GM12878 (cell line): ENCODE results near the gene ZBTB39. TPM values are rescaled to one million over a fixed set of nuclear protein-coding genes. Genes with fewer than 3 reads are reported as not detected.

Experiments
- ATAC-seq: fragments of 200-7000 bp; cut with Tn5 transposase; 3 replicates; pipeline ENCODE4 v1.9.1; 2020; ENCODE audit warnings: mild to moderate bottlenecking, moderate library complexity
- BruUV-seq: library from RNA; stranded (reverse); fragments of 400-500 nt; replicated peaks from 2 replicates; lab custom pipeline; 2021; lab: Mats Ljungman, UMichigan
- CTCF ChIA-PET: fragments of 300-600 bp; sonication (Branson Sonifier 250); formaldehyde crosslinking; extraction: SDS; loops from one replicate; lab custom pipeline; 2021; ENCODE audit warnings: inconsistent platforms; lab: Yijun Ruan, JAX
- POLR2A ChIA-PET: fragments of 350-600 bp; formaldehyde crosslinking; extraction: SDS; loops from one replicate; lab custom pipeline; 2021; ENCODE audit warnings: inconsistent platforms; lab: Charles Lee
- RAD21 ChIA-PET: fragments of 300-600 bp; sonication (Branson Sonifier 250); formaldehyde crosslinking; loops from one replicate; lab custom pipeline; 2023; ENCODE audit warnings: antibody characterized with exemption; ENCODE audit not compliant: unreplicated experiment; lab: Charles Lee
- SMC1A ChIA-PET: fragments of 300-600 bp; sonication (Branson Sonifier 250); formaldehyde crosslinking; loops from one replicate; lab custom pipeline; 2023; ENCODE audit not compliant: unreplicated experiment, uncharacterized antibody; lab: Charles Lee
- DNase-seq: peaks from one replicate; pipeline ENCODE4 v3.0.0-alpha.2; 2011; ENCODE audit warnings: low read depth, low spot score
- FAIRE-seq: peaks from 3 replicates; lab custom pipeline; 2011; peaks lifted over from hg19 to GRCh38; lab: Jason Lieb, UNC
- H2AFZ ChIP-seq: 2 replicates; pipeline ENCODE4 v1.6.0; 2011; ENCODE audit warnings: low read depth, low read length, control low read depth; ENCODE audit not compliant: control insufficient read depth
- H3K27ac ChIP-seq: 2 replicates; pipeline ENCODE4 v1.5.1; 2011; ENCODE audit warnings: control low read depth; ENCODE audit not compliant: control insufficient read depth, insufficient read depth
- H3K27me3 ChIP-seq, 2 experiments: replicated peaks in 1 of 2; 2 replicates each; pipeline versions ENCODE4 v1.6.0 to v1.6.1; 2011; ENCODE audit warnings: low read length in 1 of 2; ENCODE audit not compliant: control insufficient read depth in 2 of 2, insufficient read depth in 2 of 2
- H3K36me3 ChIP-seq, 2 experiments: 2 replicates each; pipeline ENCODE4 v1.5.1; 2011; ENCODE audit warnings: low read length in 1 of 2; ENCODE audit not compliant: control insufficient read depth in 2 of 2, insufficient read depth in 2 of 2
- H3K4me1 ChIP-seq: 2 replicates; pipeline ENCODE4 v1.6.1; 2011; ENCODE audit warnings: mild to moderate bottlenecking, low read length, moderate library complexity, mixed read lengths; ENCODE audit not compliant: control insufficient read depth, insufficient read depth
- H3K4me2 ChIP-seq: 2 replicates; pipeline ENCODE4 v1.6.0; 2011; ENCODE audit warnings: control low read depth; ENCODE audit not compliant: control insufficient read depth, insufficient read depth
- H3K4me3 ChIP-seq: fragments of 200-600 bp; sonication (generic); 2 replicates; pipeline ENCODE4 v1.5.1; 2016
- H3K79me2 ChIP-seq: 2 replicates; pipeline ENCODE4 v1.6.0; 2011; ENCODE audit warnings: low read length; ENCODE audit not compliant: control insufficient read depth, insufficient read depth
- H3K9ac ChIP-seq: 2 replicates; pipeline ENCODE4 v1.8.0; 2011; ENCODE audit warnings: low read length, control low read depth, mixed read lengths; ENCODE audit not compliant: control insufficient read depth, insufficient read depth
- H3K9me3 ChIP-seq: replicated peaks from 3 replicates; pipeline ENCODE4 v1.5.1; 2011; ENCODE audit warnings: mild to moderate bottlenecking, low read length; ENCODE audit not compliant: control insufficient read depth, insufficient read depth
- H4K20me1 ChIP-seq: 2 replicates; pipeline ENCODE4 v1.6.0; 2011; ENCODE audit not compliant: control insufficient read depth, insufficient read depth
- EED ChIP-seq: sonication (generic); IDR thresholded peaks from 2 replicates; pipeline ENCODE4 v1.6.1; 2016; ENCODE audit warnings: antibody characterized with exemption, low read depth
- HDAC6 ChIP-seq: fragments of 200-600 bp; sonication (generic); IDR thresholded peaks from one replicate; pipeline ENCODE4 v1.8.0; 2017; ENCODE audit warnings: antibody characterized with exemption; ENCODE audit not compliant: unreplicated experiment
- KLF5 ChIP-seq: fragments of 450-650 bp; IDR thresholded peaks from 2 replicates; pipeline ENCODE4 v1.6.1; 2014; ENCODE audit warnings: mild to moderate bottlenecking; ENCODE audit not compliant: partially characterized antibody
- NFIC ChIP-seq: IDR thresholded peaks from 2 replicates; pipeline ENCODE4 v1.6.1; 2012; ENCODE audit warnings: low read depth, mild to moderate bottlenecking, inconsistent platforms, low read length, moderate library complexity
- RFX5 ChIP-seq: IDR thresholded peaks from 2 replicates; pipeline ENCODE4 v1.6.1; 2011; ENCODE audit warnings: low read depth, low read length, improper control_type of control experiment
- TAF1 ChIP-seq: IDR thresholded peaks from 2 replicates; pipeline ENCODE4 v1.6.1; 2011; ENCODE audit warnings: mild to moderate bottlenecking, low read depth, low read length, borderline replicate concordance
- ZSCAN29 ChIP-seq: fragments of 450-650 bp; IDR thresholded peaks from 2 replicates; pipeline ENCODE4 v1.6.1; 2017; ENCODE audit warnings: mild to moderate bottlenecking, moderate library complexity
- WGBS: methylation state at CpG from one replicate; pipeline ENCODE4 v1.1.6; 2016; ENCODE audit warnings: low lambda C conversion rate; ENCODE audit not compliant: insufficient replicate concordance, insufficient coverage; ENCODE audit errors: missing lambda C conversion rate; 5-methylcytosine and 5-hydroxymethylcytosine counted together
- in situ Hi-C: fragments of 300-500 bp; cut with MboI; formaldehyde crosslinking; loops from 9 replicates; pipeline ENCODE4 v1.14.3; 2018; ENCODE audit warnings: mixed read lengths
- intact Hi-C: fragments of 100-400 bp; cut with micrococcal nuclease; formaldehyde crosslinking; loops from one replicate; pipeline ENCODE4 v1.14.2; 2022; ENCODE audit not compliant: unreplicated experiment
- polyA plus RNA-seq, 11 experiments: library from polyadenylated mRNA; depleted of rRNA in 4 of 11; unstranded in 6 of 11; stranded (reverse) in 5 of 11; fragments of >200 nt; fragmentation: Nextera tagmentation in 4 of 11; fragmentation: Illumina TruSeq in 1 of 11; extraction: Ambion mirVana in 4 of 11; extraction: Trizol in 1 of 11; gene quantifications; 1 replicate in 1 of 11; 2 replicates in 10 of 11; pipeline versions ENCODE4 v1.2.1 to v1.2.3, GENCODE V29; 2011 to 2016; ENCODE audit warnings: inconsistent platforms in 2 of 11, missing spikeins in 2 of 11, low read depth in 1 of 11
- total RNA-seq, 4 experiments: library from RNA; depleted of rRNA in 3 of 4; stranded (reverse); fragments of >200 nt in 3 of 4; fragmentation: Illumina TruSeq in 1 of 4; extraction: Trizol in 1 of 4; gene quantifications; 2 replicates each; pipeline versions ENCODE4 v1.2.1 to v1.2.3, GENCODE V29; 2013 to 2021
- TF ChIP-seq, protein P1 (sequence below): fragments of 450-650 bp; IDR thresholded peaks from 2 replicates; pipeline ENCODE4 v1.6.1; 2016; ENCODE audit warnings: mild to moderate bottlenecking
- TF ChIP-seq, protein P2 (sequence below): IDR thresholded peaks from 2 replicates; pipeline ENCODE4 v1.6.1; 2012; ENCODE audit warnings: mild to moderate bottlenecking, low read depth, low read length

The ZBTB39 gene
- total and polyA plus RNA-seq, 10 of the 15 experiments (the other 5 are each of a cell fraction or from before 2014, with no cell fraction given): 0.88 to 6.8 (median 4.4) TPM

DNA sequence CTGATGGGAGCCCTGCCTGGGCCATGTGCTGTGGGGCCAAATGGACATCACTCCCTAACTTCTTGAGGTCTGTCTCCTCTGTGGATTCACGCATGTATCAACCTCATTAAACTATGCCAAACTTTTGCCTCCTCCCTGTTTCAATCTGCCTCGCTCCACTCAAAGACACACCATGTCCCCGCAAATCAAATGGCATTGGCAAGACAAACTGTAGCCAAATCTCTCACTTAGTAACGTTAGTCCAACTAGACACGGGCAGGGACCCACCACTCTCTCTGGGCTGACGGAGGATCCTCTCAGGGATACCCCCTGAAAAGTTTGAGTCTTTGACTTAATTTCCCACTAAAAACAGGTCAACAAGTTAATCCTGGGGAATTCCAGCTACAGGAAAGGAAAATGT lies 8.0 kb downstream of the ZBTB39 start:
- H3K4me2 ChIP-seq: peak overlapping the region; percentile 65
- DNase-seq: no peak
- H3K36me3 ChIP-seq: peaks cover 0 to 2% of the 10 kb centered on the region in 2 experiments; a peak in 2 of 4 replicates
- H3K4me1 ChIP-seq: peaks cover 34% of the 10 kb centered on the region
- no peaks in the 10 kb centered on the region for H3K9me3 ChIP-seq
- TF ChIP-seq HDAC6 (no peak), KLF5 (no peak), NFIC (no peak), TAF1 (no peak), EED (no peak), RFX5 (no peak), ZSCAN29 (no peak)
- TF ChIP-seq, protein P1, sequence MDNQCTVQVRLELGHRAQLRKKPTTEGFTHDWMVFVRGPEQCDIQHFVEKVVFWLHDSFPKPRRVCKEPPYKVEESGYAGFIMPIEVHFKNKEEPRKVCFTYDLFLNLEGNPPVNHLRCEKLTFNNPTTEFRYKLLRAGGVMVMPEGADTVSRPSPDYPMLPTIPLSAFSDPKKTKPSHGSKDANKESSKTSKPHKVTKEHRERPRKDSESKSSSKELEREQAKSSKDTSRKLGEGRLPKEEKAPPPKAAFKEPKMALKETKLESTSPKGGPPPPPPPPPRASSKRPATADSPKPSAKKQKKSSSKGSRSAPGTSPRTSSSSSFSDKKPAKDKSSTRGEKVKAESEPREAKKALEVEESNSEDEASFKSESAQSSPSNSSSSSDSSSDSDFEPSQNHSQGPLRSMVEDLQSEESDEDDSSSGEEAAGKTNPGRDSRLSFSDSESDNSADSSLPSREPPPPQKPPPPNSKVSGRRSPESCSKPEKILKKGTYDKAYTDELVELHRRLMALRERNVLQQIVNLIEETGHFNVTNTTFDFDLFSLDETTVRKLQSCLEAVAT: no peak
- TF ChIP-seq, protein P2, sequence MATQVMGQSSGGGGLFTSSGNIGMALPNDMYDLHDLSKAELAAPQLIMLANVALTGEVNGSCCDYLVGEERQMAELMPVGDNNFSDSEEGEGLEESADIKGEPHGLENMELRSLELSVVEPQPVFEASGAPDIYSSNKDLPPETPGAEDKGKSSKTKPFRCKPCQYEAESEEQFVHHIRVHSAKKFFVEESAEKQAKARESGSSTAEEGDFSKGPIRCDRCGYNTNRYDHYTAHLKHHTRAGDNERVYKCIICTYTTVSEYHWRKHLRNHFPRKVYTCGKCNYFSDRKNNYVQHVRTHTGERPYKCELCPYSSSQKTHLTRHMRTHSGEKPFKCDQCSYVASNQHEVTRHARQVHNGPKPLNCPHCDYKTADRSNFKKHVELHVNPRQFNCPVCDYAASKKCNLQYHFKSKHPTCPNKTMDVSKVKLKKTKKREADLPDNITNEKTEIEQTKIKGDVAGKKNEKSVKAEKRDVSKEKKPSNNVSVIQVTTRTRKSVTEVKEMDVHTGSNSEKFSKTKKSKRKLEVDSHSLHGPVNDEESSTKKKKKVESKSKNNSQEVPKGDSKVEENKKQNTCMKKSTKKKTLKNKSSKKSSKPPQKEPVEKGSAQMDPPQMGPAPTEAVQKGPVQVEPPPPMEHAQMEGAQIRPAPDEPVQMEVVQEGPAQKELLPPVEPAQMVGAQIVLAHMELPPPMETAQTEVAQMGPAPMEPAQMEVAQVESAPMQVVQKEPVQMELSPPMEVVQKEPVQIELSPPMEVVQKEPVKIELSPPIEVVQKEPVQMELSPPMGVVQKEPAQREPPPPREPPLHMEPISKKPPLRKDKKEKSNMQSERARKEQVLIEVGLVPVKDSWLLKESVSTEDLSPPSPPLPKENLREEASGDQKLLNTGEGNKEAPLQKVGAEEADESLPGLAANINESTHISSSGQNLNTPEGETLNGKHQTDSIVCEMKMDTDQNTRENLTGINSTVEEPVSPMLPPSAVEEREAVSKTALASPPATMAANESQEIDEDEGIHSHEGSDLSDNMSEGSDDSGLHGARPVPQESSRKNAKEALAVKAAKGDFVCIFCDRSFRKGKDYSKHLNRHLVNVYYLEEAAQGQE: no peak
- ChIA-PET CTCF (interaction anchor here (0.6 to 12.1 kb wide), 10 partner anchors 7 to 314 kb away, joined by 3 to 177 read pairs (median 11); partner anchors contain the start of genes HSD17B6, PRIM1 and STAT6), POLR2A (interaction anchor here (0.5 to 2.2 kb wide), 2 partner anchors 32 to 113 kb away, joined by 7 to 9 read pairs; partner anchors contain the start of gene STAT6), SMC1A (interaction anchor here (1.1 to 12.3 kb wide), 7 partner anchors 10 to 249 kb away, joined by 3 to 125 read pairs (median 9); partner anchors contain the start of genes HSD17B6 and STAT6), RAD21 (interaction anchor here (0.7 to 1.5 kb wide), 8 partner anchors 10 to 361 kb away, joined by 3 to 13 read pairs (median 5); partner anchors contain the start of genes PTGES3 and STAT6)
- no peak for ATAC-seq
- no peaks in the 10 kb centered on the region for H3K27me3 ChIP-seq
- no peaks in the 10 kb centered on the region for H4K20me1 ChIP-seq
- peak overlapping the region; percentile 56 for H3K27ac ChIP-seq
- H3K4me3 ChIP-seq: no peak overlapping the region
- in situ Hi-C loops (no loop called here), intact Hi-C loops (no loop called here)
- H3K9ac ChIP-seq: no peak overlapping the region
- H2AFZ ChIP-seq: no peak overlapping the region
- 86% methylated on average over 6 of the region's 6 CpGs for WGBS
- no TSS peak for BruUV-seq
- no peak for FAIRE-seq
- no peaks in the 10 kb centered on the region; the same call in 1 of the 2 replicates for H3K79me2 ChIP-seq
